ENCODE measurements around the gene ZNF521. TPM values are rescaled to one million over a fixed set of nuclear protein-coding genes. Genes with fewer than 3 reads are reported as not detected.

ZNF521 gene
- total and polyA plus RNA-seq, 2 of the 13 experiments (the other 11 are each of a cell fraction or from before 2014, with no cell fraction given) = 0.02 TPM; not detected in 1

GRCh38 chr18:25077038-25077943 is 274.7 kb downstream of the ZNF521 start (continued):
- TF ChIP-seq SMAD9 (CRISPR knock-in tag; IDR thresholded peaks at IDR 0.05) = no peak
- no peak for TF ChIP-seq ZNF263 (CRISPR knock-in tag; IDR thresholded peaks at IDR 0.05)
- no peak for TF ChIP-seq KLF6 (CRISPR knock-in tag; IDR thresholded peaks at IDR 0.05)
- TF ChIP-seq AFF4 (CRISPR knock-in tag; IDR thresholded peaks at IDR 0.05) = no peak
- no peak for TF ChIP-seq MTERF4 (CRISPR knock-in tag; IDR thresholded peaks at IDR 0.05)
- TF ChIP-seq ZNF230 (CRISPR knock-in tag; IDR thresholded peaks at IDR 0.05) = no peak
- no peak for TF ChIP-seq KDM5A (IDR thresholded peaks at IDR 0.05; ENCODE audit: borderline replicate concordance, low read length)
- no peak for TF ChIP-seq ZNF253 (CRISPR knock-in tag; IDR thresholded peaks at IDR 0.05; ENCODE audit: borderline replicate concordance)
- TF ChIP-seq FOXA1 (IDR thresholded peaks at IDR 0.05) = no peak
- TF ChIP-seq FOXA1 (CRISPR knock-in tag; IDR thresholded peaks at IDR 0.05) = peak; percentile 65; the same call in 1 of the 2 replicates
- TF ChIP-seq REXO4 (CRISPR knock-in tag; IDR thresholded peaks at IDR 0.05; ENCODE audit: borderline replicate concordance) = no peak
- no peak for TF ChIP-seq SNAPC5 (CRISPR knock-in tag; IDR thresholded peaks at IDR 0.05; ENCODE audit: borderline replicate concordance)
- no peak for TF ChIP-seq ZNF205 (CRISPR knock-in tag; IDR thresholded peaks at IDR 0.05)
- peak; percentile 37; the same call in 1 of the 2 replicates for TF ChIP-seq GATA4 (IDR thresholded peaks at IDR 0.05; ENCODE audit: borderline replicate concordance, low read depth)
- TF ChIP-seq SOX5 (CRISPR knock-in tag; IDR thresholded peaks at IDR 0.05; ENCODE audit: borderline replicate concordance) = peak; percentile 94; the same call in 1 of the 2 replicates
- TF ChIP-seq FOXP1 (IDR thresholded peaks at IDR 0.05) = no peak
- TF ChIP-seq FOXP1 (CRISPR knock-in tag; IDR thresholded peaks at IDR 0.05) = peak; percentile 51; the same call in 1 of the 2 replicates
- TF ChIP-seq MTF2 (CRISPR knock-in tag; IDR thresholded peaks at IDR 0.05; ENCODE audit: borderline replicate concordance) = no peak
- no peak for TF ChIP-seq GMEB1 (CRISPR knock-in tag; IDR thresholded peaks at IDR 0.05; ENCODE audit: borderline replicate concordance)
- TF ChIP-seq ZNF777 (CRISPR knock-in tag; IDR thresholded peaks at IDR 0.05) = no peak
- peak; percentile 37; the same call in 1 of the 2 replicates for TF ChIP-seq USF2 (IDR thresholded peaks at IDR 0.05; ENCODE audit: low read depth, low read length)
- no peak; the same call in 1 of the 2 replicates for TF ChIP-seq USF2 (CRISPR knock-in tag; IDR thresholded peaks at IDR 0.05; ENCODE audit: borderline replicate concordance)
